HUES48 (cell line): Measurements from ENCODE around the gene IL33.

Source experiments
- H3K27ac ChIP-seq: one replicate; pipeline ENCODE4 v1.7.0; 2013; ENCODE audit warnings: low read depth, low read length, inconsistent platforms
- H3K27me3 ChIP-seq: 2 replicates; pipeline ENCODE4 v1.6.1; 2013; ENCODE audit warnings: mild to moderate bottlenecking, low read length; ENCODE audit not compliant: control insufficient read depth, insufficient read depth
- H3K36me3 ChIP-seq: 2 replicates; pipeline ENCODE4 v1.6.1; 2013; ENCODE audit warnings: low read length; ENCODE audit not compliant: control insufficient read depth, insufficient read depth
- H3K4me1 ChIP-seq: 2 replicates; pipeline ENCODE4 v1.6.1; 2013; ENCODE audit warnings: mild to moderate bottlenecking, low read length; ENCODE audit not compliant: control insufficient read depth, insufficient read depth
- H3K4me3 ChIP-seq: 2 replicates; pipeline ENCODE4 v1.5.1; 2013; ENCODE audit warnings: mild to moderate bottlenecking, low read depth, low read length
- H3K9ac ChIP-seq: 2 replicates; pipeline ENCODE4 v1.6.1; 2013; ENCODE audit warnings: mild to moderate bottlenecking, low read depth, low read length, moderate library complexity
- H3K9me3 ChIP-seq: 2 replicates; pipeline ENCODE4 v1.6.1; 2013; ENCODE audit warnings: low read length; ENCODE audit not compliant: control insufficient read depth, insufficient read depth

The IL33 gene

DNA sequence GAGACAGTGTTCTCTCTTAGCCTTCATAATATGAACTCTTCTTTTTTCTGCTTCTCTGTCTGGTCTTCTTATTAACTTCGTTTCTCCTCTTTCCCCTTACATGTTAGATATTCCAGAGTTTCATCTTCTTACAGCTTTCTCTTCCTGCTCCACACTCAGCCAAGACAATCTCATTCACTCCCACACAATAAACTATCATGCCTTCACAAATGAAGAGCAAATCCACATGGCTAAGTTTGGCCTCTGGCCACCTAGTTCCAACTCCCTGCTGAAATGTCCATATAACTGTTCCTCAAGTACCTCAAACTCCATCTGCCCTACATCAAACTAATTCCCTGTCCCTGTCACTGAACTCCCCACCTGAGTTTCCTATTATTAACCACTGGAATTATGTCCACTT lies 18.4 kb downstream of the IL33 start:
- H3K27me3 ChIP-seq, result no peaks in the 10 kb centered on the region
- no peak overlapping the region for H3K27ac ChIP-seq
- H3K4me3 ChIP-seq, result no peak overlapping the region
- no peak overlapping the region for H3K9ac ChIP-seq
- no peaks in the 10 kb centered on the region for H3K9me3 ChIP-seq
- no peaks in the 10 kb centered on the region for H3K4me1 ChIP-seq
- H3K36me3 ChIP-seq, result no peaks in the 10 kb centered on the region

- Histone ChIP-seq H3K36me3 (no peaks in the 10 kb centered on the region), H3K4me1 (no peaks in the 10 kb centered on the region), H3K9me3 (no peaks in the 10 kb centered on the region), H3K27ac (no peak overlapping the region), H3K27me3 (no peaks in the 10 kb centered on the region), H3K9ac (no peak overlapping the region), H3K4me3 (no peak overlapping the region)
Observed at GRCh38 chr9:6237267-6237666, 21.7 kb downstream of the IL33 start.

DNA sequence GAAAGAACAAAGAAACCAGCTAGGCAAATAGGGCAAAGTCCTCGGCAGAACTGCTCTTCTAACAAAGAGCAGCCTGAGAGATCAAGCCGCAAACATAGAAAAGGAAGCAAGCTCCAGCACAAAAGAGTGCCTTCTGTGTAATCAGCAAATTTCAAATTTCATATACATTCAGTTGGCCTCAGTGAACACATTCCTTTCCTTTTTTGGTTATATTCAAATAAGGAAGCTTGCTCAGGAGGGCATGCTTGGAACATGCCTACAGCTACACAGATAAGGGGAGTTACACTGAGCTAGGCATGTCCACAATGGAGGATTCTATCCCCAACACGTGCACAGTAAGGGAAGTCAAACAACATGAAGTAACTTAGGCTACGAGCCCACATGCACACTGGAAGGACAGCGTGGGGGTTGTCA lies 23.4 kb downstream of the IL33 start:
- H3K27ac ChIP-seq, result no peak overlapping the region
- no peaks in the 10 kb centered on the region for H3K4me1 ChIP-seq
- H3K9me3 ChIP-seq, result no peaks in the 10 kb centered on the region
- no peaks in the 10 kb centered on the region for H3K27me3 ChIP-seq
- H3K9ac ChIP-seq, result no peak overlapping the region
- H3K4me3 ChIP-seq, result no peak overlapping the region
- no peaks in the 10 kb centered on the region for H3K36me3 ChIP-seq

- Histone ChIP-seq H3K36me3 (no peaks in the 10 kb centered on the region), H3K4me1 (no peaks in the 10 kb centered on the region), H3K27ac (no peak overlapping the region), H3K9me3 (no peaks in the 10 kb centered on the region), H3K4me3 (no peak overlapping the region), H3K9ac (no peak overlapping the region), H3K27me3 (no peaks in the 10 kb centered on the region)
Observed at GRCh38 chr9:6239694-6240093, 24.1 kb downstream of the IL33 start.

DNA sequence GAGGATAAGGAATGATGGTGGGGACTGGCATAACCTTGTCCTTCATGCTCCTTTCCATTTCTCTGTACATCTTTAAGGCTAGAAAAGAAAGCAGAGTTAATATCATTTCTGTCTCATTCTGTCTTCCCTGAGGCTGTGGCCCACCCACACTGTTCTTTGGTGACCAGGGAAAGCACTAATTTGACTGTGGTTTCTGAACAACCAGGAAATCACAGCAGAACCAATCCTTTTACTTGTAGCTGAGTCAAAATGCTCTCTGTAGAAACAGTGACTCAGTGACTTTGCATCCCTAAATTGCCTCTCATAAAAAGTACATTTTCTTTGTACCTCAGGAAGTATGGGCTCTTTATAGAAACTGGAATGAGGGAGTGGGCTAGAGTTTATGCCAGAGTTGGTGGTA lies 28.1 kb downstream of the IL33 start:
- no peaks in the 10 kb centered on the region for H3K9me3 ChIP-seq
- no peaks in the 10 kb centered on the region for H3K27me3 ChIP-seq
- H3K27ac ChIP-seq, result no peak overlapping the region
- no peak overlapping the region for H3K4me3 ChIP-seq
- H3K4me1 ChIP-seq, result no peaks in the 10 kb centered on the region
- H3K36me3 ChIP-seq, result no peaks in the 10 kb centered on the region
- no peak overlapping the region for H3K9ac ChIP-seq

- no peak overlapping the region for H3K9ac ChIP-seq
- H3K4me1 ChIP-seq, result no peaks in the 10 kb centered on the region
- no peak overlapping the region for H3K27ac ChIP-seq
- H3K4me3 ChIP-seq, result no peak overlapping the region
- H3K9me3 ChIP-seq, result no peaks in the 10 kb centered on the region
- H3K27me3 ChIP-seq, result no peaks in the 10 kb centered on the region
- no peaks in the 10 kb centered on the region for H3K36me3 ChIP-seq
Observed at GRCh38 chr9:6247266-6247665, 31.7 kb downstream of the IL33 start.

DNA sequence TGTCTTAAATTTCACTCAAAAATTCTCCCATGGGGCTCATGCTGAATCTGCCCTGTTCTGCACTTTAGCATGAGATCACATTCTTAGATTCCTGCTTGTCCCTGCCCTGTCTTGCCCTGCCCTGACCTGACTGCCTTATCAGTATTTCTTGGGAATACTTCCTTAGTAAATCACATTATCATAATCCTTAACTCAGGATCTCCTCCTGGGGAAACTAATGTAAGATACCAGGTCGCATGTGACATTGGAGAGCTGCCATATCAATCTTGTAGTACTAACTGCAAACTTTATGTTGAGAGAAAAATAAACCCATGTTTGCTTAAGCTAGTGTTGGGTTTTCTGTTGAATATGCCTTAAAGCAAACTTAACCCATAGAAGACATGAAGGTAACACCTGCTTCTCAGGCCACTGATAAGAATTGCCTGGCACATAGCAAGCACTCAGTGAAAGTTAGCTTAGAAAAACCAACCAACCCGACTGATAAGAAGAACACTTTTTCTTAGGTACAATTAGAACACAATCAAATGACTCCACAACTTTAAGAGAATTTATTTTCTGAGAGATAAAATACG lies 53.3 kb downstream of the IL33 start:
- H3K4me3 ChIP-seq, result no peak overlapping the region
- no peaks in the 10 kb centered on the region for H3K36me3 ChIP-seq
- H3K9me3 ChIP-seq, result peaks cover 10% of the 10 kb centered on the region
- H3K4me1 ChIP-seq, result no peaks in the 10 kb centered on the region
- H3K27me3 ChIP-seq, result no peaks in the 10 kb centered on the region
- H3K9ac ChIP-seq, result no peak overlapping the region
- H3K27ac ChIP-seq, result no peak overlapping the region

- H3K4me3 ChIP-seq, result no peak overlapping the region
- no peak overlapping the region for H3K27ac ChIP-seq
- no peaks in the 10 kb centered on the region for H3K4me1 ChIP-seq
- no peaks in the 10 kb centered on the region for H3K27me3 ChIP-seq
- H3K9ac ChIP-seq, result no peak overlapping the region
- no peaks in the 10 kb centered on the region for H3K9me3 ChIP-seq
- H3K36me3 ChIP-seq, result no peaks in the 10 kb centered on the region
Observed at GRCh38 chr9:6270896-6271295, 55.3 kb downstream of the IL33 start.

GRCh38 chr9:6271508-6272228 lies 56.1 kb downstream of the IL33 start:
- Histone ChIP-seq H3K9ac (no peak overlapping the region), H3K4me3 (no peak overlapping the region), H3K27ac (no peak overlapping the region), H3K27me3 (no peaks in the 10 kb centered on the region), H3K9me3 (no peaks in the 10 kb centered on the region), H3K4me1 (no peaks in the 10 kb centered on the region), H3K36me3 (no peaks in the 10 kb centered on the region)

DNA sequence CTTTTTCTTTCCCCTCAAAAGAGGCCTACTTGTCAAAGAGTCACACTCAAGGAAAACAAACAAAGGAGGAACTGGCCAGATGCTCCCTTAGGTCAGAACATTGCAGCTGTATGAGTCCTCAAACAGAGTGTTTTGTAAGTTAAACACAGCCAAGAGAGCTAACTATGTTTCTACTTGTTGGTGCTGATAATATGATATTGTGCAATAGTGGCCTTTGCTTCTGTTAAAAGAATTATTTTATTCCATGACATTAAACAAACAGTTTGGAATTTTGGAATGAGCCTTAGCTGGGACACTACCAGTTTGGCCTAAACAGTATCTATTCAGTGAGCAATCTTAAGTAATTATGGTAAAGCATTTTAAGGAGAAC lies 56.6 kb downstream of the IL33 start:
- H3K36me3 ChIP-seq, result no peaks in the 10 kb centered on the region
- H3K27me3 ChIP-seq, result no peaks in the 10 kb centered on the region
- H3K27ac ChIP-seq, result no peak overlapping the region
- no peak overlapping the region for H3K9ac ChIP-seq
- no peak overlapping the region for H3K4me3 ChIP-seq
- H3K4me1 ChIP-seq, result no peaks in the 10 kb centered on the region
- H3K9me3 ChIP-seq, result no peaks in the 10 kb centered on the region

DNA sequence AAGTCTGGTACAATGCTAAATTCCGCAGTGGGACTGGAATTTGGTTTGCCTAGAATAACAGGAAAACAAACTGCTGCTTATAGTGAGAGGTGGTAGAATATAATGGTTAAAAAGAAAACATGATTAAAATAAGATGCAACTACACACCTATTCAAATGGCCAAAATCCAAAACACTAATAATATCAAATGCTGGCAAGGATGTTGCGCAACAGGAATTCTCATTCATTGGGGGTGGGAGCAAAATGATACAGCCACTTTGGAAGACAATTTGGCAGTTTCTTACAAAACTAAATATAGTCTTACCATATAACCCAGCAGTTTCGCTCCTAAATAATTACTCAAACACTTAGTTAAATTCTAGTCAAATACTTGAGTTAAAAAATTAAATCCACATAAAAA lies 61.8 kb downstream of the IL33 start:
- H3K27me3 ChIP-seq, result no peaks in the 10 kb centered on the region
- no peaks in the 10 kb centered on the region for H3K36me3 ChIP-seq
- no peak overlapping the region for H3K4me3 ChIP-seq
- H3K9me3 ChIP-seq, result no peaks in the 10 kb centered on the region
- no peaks in the 10 kb centered on the region for H3K4me1 ChIP-seq
- H3K9ac ChIP-seq, result no peak overlapping the region
- H3K27ac ChIP-seq, result no peak overlapping the region
